ENCODE data around the gene KLHL14.

- TF ChIP-seq POLR2AphosphoS5 (IDR thresholded peaks at IDR 0.05) (no peak), CTCF (IDR thresholded peaks at IDR 0.05) (no peak)
Observed at GRCh38 chr18:32724071-32724749, 48.6 kb downstream of the KLHL14 start.
